ENCODE data around the gene LAIR1.
"Not testable (repeated sequence)": the region's sequence is repeated elsewhere in the genome, so short reads cannot be mapped to it uniquely, and the experiment has no call there.

The LAIR1 gene

GRCh38 chr19:54364775-54365257 is at the start of gene LAIR1:
Gene LAIR1 (minus strand): TSS chr19:54364931. CDS start chr19:54364804, 127 bp downstream.
- DNase-seq: no peak

- no peak for DNase-seq
Measured at GRCh38 chr19:54414156-54414555, 49.4 kb upstream of the LAIR1 start.

DNA sequence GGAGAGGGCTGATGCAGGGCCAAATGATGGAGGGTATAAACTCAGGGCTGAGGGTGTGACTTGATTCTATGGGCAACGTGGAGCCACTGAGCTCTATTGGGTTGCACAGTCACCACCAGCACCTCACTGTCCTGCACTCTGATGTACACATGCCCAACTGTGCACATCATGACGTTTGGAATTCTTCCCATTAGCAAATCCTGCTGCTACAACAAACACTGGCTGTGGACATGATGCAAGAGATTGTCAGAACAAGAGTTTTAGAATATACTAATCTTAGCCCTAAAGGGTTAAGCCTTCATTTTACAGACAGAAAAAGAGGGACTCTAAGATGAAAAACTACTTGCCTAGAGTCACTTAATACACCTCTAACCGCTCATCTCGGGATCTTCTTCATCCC is 48.1 kb upstream of the LAIR1 start:
- no peak for DNase-seq

GRCh38 chr19:54411033-54411432 is 46.3 kb upstream of the LAIR1 start:
- DNase-seq: no peak

- no peak for DNase-seq
Measured at GRCh38 chr19:54408456-54409026, 43.8 kb upstream of the LAIR1 start.

DNA sequence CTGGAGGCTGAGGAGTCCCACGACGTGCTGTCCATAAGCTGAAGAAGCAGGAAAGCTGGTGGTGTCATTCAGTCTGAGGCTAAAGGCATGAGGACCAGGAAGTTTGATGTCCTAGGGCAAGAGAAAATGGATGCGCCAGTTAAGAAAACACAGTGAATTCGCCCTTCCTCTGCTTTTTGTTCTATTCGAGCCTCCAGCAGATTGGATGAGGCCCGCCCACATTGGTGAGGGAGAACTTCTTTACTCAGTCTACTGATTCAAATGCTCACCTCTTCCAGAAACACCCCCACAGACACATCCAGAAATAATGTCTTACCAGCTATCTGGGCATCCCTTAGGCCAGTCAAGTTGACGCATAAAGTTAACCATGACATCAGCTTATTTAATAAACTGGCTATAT is 43.0 kb upstream of the LAIR1 start:
- no peak for DNase-seq

DNA sequence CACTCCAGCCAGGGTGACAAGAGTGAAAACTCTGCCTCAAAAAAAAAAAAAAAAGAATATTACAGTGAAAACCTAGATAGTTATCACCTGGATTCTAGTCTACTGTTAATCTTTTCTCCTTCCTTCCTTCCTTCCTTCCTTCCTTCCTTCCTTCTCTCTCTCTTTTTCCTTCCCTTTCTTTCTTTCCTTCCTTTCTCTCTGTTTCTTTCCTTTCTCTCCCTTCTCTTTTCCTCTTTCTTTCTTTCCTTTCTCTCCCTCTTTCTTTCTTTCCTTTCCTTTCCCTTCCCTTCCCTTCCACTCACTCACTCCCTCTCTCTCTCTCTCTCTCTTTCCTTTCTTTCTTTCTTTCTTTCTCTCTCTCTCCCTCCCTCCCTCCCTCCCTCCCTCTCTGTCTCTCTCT is 40.9 kb upstream of the LAIR1 start:
- no peak for DNase-seq

GRCh38 chr19:54403054-54403453 is 38.3 kb upstream of the LAIR1 start:
- DNase-seq: no peak

DNA sequence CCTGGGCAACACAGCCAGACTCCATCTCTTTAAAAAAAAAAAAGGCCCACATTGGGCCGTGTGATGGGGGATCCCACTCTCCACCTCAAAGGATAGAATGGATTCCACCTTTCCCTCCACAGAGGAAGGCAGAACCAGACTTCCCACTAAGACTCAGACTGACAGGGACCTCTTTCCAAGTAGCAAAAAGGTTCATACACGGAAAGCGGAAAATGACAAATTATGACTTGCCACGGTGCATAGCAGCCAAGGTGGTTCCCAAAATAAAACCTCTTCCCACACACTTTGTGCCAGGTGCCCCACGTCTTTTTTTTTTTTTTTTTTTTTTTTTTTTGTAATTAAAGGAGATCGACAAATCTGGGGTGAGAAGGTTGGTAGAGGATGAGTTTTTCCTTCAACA is 36.2 kb upstream of the LAIR1 start:
- no peak for DNase-seq

DNA sequence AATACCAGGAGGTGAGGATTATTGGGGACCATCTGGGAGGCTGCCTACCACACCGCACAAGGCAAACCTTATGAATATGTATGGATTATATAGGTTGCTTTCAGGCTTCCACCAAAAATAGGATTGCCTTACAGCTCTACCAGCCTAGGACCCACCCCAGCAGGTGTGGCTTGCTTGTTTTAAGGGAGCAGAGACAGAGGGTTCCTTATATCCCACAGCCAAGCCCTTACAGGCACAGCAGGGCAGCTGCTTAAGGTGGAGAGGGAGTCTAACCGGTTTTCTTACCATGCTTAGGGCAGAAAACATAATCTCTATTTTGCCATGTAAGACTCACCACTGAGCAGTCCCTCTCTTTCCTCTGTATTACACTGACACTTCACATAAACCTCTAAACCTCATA is 34.5 kb upstream of the LAIR1 start:
- no peak for DNase-seq

DNA sequence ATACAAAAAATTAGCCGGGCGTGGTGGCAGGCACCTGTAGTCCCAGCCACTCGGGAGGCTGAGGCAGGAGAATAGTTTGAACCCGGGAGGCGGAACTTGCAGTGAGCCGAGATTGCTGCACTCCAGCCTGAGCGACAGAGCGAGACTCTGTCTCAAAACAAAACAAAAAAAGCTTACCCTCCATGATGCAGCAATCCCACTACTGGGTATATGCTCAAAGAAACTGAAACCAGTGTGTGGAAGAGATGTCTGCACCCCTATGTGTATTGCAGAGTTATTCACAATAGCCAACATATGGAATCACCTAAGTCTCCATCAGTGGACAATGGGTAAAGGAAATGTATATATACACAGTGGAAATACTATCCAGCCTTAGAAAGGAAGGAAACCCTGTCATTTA is 31.0 kb upstream of the LAIR1 start:
- no peak for DNase-seq

GRCh38 chr19:54393381-54393780 is 28.6 kb upstream of the LAIR1 start:
- DNase-seq: no peak

DNA sequence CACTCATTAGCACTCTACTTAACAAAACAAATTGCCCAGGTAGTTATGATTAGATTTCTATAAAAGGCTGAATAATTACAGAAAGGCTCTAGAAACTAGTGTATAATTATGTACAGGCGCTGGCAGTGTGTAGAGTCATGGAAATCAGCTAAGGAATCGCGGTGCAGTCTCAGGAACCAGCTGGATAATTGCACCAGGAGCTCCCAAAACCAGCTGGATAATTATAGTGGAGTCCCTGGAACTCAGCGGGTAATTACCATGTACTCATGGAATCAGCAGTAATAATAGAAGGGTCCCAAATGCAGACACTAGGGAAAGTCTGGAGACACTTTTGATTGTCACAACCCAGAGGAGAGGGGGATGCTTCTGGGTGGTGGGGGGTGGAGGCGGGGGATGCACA is 27.4 kb upstream of the LAIR1 start:
- no peak for DNase-seq

- DNase-seq: no peak
Measured at GRCh38 chr19:54391589-54392061, 26.9 kb upstream of the LAIR1 start.

DNA sequence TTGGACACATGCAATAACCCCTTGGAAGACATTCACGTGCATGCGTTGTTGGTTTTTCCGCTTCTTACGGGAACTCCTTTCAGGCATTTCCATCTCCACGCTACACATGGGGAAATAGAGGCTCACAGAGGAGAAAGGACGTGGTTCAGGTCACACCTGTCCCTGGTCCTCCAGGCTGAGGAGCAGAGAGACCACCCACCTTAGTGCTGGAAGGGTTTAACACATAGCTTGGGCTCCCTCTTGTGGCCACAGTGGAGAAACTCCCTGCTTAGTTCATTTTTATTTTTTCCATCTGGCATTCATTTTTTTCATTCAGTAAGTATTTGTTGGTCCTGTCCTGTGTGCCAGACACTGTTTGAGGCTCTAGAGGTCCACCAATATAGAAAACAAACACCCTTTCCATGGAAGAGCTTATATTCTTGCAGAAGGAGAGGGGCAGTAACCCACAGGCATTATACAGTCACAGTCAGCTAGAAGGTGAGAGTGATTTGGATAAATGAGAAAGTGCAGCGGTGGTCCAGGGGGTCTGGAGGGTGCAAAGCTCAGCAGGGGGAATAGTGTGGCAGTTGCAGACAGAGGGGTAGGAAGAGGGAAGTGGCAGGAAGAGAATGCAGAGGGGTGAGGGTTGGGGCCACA is 26.3 kb upstream of the LAIR1 start:
- DNase-seq: peak; percentile 42 to 50

DNA sequence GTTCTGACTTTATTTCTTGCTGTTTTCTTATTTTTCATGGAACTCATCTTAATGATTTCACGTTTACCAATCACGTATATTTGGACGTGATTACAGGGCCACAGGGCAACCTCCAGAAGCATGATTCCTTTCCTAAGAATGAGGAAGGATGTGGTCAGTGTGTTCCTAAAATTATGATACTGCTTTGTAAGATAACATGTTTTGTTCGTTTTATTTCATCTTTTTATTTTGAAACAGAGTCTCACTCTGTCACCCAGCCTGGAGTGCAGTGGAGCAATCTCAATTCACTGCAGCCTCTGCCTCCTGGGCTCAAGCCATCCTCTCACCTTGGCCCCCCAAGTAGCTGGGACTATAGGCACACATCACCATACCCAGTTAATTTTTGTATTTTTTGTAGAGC is 24.8 kb upstream of the LAIR1 start:
- DNase-seq: no peak

GRCh38 chr19:54388802-54389139 is 24.0 kb upstream of the LAIR1 start:
- DNase-seq: no peak

DNA sequence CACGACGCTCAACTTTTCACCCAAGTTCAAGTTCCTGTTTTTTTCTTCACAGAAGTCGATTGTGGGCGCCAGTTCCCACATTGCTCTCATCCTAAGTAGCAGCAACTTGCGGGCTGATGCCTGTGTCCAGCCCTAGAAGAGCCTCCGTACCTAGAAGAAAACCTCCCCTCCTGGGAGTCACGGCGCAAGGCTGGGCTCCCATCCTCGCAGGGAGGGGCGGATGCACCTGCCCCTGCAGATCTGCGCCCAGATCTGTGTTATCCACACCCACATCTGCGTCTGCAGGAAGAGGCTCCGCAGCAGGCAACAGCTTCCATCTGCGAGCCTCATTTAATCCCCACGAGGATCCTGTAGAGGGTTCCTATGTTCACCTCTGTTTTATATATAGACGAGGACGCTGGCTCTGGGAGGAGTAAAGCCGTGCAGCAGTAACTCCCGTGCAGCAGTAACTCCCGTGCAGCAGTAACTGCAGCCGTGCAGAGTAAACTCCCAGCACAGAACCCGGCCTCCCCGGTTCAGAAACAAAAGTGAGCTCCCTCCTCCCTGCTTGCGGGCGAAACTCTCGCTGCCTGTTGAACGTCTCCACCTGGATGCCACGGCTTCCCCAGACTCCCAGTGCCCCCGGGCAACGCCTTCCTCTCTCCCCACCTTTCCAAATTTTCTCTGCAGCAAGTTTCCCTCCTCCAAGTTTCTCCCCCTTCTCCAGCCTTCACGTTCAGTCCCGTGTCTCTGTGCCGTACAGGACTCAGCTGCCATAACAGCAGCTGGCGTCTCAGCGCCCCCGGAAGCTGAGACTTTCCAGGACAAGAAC is 23.5 kb upstream of the LAIR1 start:
- DNase-seq: no peak

GRCh38 chr19:54383330-54383729 is 18.6 kb upstream of the LAIR1 start:
- no peak for DNase-seq

DNA sequence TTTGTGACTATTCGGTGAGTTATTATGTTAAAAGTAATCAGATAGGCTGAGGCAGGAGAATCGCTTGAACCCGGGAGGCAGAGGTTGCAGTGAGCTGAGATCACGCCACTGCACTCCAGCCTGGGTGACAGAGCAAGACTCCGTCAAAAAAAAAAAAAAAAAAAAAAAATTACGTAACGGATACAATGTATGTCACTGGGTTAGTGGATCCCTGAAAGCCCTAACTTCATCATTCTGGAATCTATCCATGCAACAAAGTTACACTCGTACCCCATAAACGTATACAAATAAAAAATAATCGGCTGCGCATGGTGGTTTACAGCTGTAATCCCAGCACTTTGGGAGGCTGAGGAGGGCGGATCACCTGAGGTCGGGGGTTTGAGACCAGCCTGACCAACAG is 17.3 kb upstream of the LAIR1 start:
- DNase-seq: not testable (repeated sequence)

- DNase-seq: no peak
Measured at GRCh38 chr19:54380897-54381296, 16.2 kb upstream of the LAIR1 start.

DNA sequence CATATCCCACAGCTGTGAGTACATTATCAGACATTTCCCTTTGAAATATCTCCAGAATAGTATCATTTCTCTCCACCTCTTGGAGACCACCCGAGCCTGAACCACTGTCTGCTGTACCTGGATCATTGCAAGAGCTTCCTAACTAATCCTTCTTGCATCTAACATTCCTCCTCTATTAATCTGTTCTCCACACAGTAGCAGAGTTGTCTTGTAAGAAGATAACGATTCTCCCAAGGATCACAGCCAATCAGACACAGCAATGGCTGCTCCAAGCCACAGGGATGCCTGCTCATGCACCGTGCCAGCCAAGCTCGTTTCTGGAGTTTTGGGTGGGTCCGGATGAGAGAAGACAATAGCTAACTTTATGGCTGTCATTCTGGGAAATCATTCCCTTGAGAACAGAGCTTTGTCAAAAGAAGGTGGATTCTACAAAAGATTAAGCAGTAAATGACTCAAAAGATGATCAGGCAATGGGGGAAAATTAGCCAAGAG is 14.5 kb upstream of the LAIR1 start:
- no peak for DNase-seq

- DNase-seq: no peak
Measured at GRCh38 chr19:54376610-54377285, 12.0 kb upstream of the LAIR1 start.

Data from hippocampal formation (tissue), 2 donors.